ENCODE results near the gene NOSIP.

The NOSIP gene

DNA sequence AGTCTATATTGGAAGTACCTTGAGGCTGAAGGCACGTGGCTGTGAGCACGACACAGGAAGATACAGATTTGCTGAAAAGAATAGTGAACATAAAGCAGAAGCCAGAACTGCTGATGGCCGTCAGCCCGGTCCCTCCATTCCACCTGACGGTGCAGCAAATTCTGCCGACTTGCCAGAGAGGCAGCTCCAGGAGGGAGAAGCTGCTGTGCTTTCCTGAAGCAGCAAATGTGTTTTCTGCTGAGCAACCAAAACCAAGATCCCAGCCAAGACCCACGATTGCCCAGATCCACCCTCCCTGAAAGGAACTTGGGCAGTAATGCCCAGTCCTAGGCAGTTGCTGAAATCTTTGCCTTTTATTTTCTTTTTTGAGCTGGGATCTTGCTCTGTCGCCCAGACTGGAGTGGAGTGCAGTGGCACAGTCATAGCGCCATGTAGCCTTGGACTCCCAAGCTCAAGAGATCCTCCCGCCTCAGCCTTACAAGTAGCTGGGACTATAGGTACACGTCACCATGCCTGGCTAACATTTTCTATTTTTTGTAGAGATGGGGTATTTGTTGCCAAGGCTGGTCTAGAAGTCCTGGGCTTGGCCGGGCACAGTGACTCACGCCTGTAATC lies 59.5 kb downstream of the NOSIP start:
- H3K9me3 ChIP-seq (ENCODE audit: severe bottlenecking), result no peaks in the 10 kb centered on the region
- TF ChIP-seq, protein P1, sequence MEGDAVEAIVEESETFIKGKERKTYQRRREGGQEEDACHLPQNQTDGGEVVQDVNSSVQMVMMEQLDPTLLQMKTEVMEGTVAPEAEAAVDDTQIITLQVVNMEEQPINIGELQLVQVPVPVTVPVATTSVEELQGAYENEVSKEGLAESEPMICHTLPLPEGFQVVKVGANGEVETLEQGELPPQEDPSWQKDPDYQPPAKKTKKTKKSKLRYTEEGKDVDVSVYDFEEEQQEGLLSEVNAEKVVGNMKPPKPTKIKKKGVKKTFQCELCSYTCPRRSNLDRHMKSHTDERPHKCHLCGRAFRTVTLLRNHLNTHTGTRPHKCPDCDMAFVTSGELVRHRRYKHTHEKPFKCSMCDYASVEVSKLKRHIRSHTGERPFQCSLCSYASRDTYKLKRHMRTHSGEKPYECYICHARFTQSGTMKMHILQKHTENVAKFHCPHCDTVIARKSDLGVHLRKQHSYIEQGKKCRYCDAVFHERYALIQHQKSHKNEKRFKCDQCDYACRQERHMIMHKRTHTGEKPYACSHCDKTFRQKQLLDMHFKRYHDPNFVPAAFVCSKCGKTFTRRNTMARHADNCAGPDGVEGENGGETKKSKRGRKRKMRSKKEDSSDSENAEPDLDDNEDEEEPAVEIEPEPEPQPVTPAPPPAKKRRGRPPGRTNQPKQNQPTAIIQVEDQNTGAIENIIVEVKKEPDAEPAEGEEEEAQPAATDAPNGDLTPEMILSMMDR (IDR thresholded peaks at IDR 0.05; ENCODE audit: low read depth, low read length), result no peak
- no peak overlapping the region for H3K4me3 ChIP-seq (ENCODE audit: low read depth, low read length)
- no peaks in the 10 kb centered on the region; the same call in 1 of the 2 replicates for H3K36me3 ChIP-seq
- no peak overlapping the region for H3K27ac ChIP-seq
- no peaks in the 10 kb centered on the region for H3K27me3 ChIP-seq (ENCODE audit: insufficient read depth, low read depth, severe bottlenecking)
- no peak for DNase-seq

DNA sequence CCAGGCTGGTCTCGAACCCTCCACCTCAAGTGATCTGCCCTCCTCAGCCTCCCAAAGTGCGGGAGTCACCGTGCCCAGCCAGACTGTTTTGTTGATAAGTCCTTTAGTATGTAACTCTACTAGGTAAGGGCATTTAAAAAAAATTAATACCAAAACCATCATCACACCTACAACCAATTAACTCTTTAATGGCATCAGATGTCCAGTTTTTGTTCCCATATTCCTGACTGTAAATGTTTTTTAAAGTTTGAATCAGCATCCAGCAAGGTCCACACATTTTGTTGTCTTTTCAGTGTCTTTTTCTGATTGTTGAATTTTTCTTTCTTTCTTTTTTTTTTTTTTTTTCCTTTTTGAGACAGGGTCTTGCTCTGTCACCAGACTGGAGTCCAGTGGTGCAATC lies 62.3 kb downstream of the NOSIP start:
- Histone ChIP-seq H3K9me3 (ENCODE audit: severe bottlenecking) (no peaks in the 10 kb centered on the region), H3K4me3 (ENCODE audit: low read depth, low read length) (no peak overlapping the region), H3K27me3 (ENCODE audit: insufficient read depth, low read depth, severe bottlenecking) (no peaks in the 10 kb centered on the region), H3K27ac (no peak overlapping the region), H3K36me3 (no peaks in the 10 kb centered on the region)
- TF ChIP-seq, protein P1 (IDR thresholded peaks at IDR 0.05; ENCODE audit: low read depth, low read length), result no peak
- no peak for DNase-seq

DNA sequence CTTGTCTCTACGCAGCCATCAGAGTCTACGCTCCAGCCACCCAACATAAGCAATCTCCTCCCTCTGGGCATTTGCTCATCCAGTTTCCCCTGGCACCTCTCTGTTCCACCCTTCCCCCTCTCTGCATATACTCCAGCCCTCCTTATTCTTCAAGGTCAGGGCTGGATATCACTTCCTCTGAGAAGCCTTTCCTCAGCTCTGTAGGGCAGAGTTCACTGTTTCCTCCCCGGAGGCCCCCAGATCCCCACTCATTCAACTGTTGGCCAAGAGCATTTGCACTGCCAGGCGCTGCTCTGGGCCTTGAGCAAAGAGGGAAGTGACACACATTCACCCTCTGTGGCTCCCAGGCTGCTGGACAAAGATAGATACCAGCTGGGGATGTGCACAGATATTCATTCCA lies 64.6 kb downstream of the NOSIP start:
- Histone ChIP-seq H3K27ac (no peak overlapping the region), H3K36me3 (no peaks in the 10 kb centered on the region), H3K4me3 (ENCODE audit: low read depth, low read length) (no peak overlapping the region), H3K27me3 (ENCODE audit: insufficient read depth, low read depth, severe bottlenecking) (no peaks in the 10 kb centered on the region), H3K9me3 (ENCODE audit: severe bottlenecking) (no peaks in the 10 kb centered on the region)
- TF ChIP-seq, protein P1 (IDR thresholded peaks at IDR 0.05; ENCODE audit: low read depth, low read length), result no peak
- DNase-seq, result no peak

DNA sequence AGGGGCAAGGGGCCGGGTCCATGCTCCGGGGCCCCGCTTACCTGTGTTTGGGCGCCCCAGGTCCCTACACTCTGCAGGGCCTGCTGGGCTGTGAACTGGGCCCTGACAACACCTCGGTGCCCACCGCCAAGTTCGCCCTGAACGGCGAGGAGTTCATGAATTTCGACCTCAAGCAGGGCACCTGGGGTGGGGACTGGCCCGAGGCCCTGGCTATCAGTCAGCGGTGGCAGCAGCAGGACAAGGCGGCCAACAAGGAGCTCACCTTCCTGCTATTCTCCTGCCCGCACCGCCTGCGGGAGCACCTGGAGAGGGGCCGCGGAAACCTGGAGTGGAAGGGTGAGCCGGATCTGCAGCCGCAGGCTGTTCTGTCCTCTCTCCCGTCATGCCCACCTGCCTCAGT lies 66.2 kb downstream of the NOSIP start:
- no peak for DNase-seq
- Histone ChIP-seq H3K27ac (peak overlapping the region; percentile 85), H3K36me3 (no peaks in the 10 kb centered on the region), H3K27me3 (ENCODE audit: insufficient read depth, low read depth, severe bottlenecking) (no peaks in the 10 kb centered on the region), H3K4me3 (ENCODE audit: low read depth, low read length) (peak overlapping the region; percentile 82), H3K9me3 (ENCODE audit: severe bottlenecking) (no peaks in the 10 kb centered on the region)
- TF ChIP-seq, protein P1 (IDR thresholded peaks at IDR 0.05; ENCODE audit: low read depth, low read length), result no peak

DNA sequence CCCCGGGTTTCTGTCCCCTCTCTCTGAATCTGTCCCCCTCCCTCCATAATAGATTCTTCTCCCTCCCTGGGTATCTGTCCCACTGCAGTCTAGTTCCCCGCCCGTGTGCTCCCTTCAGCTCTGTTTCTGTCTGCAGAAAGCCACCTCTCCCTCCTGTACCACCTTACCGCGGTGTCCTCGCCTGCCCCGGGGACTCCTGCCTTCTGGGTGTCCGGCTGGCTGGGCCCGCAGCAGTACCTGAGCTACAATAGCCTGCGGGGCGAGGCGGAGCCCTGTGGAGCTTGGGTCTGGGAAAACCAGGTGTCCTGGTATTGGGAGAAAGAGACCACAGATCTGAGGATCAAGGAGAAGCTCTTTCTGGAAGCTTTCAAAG lies 66.6 kb downstream of the NOSIP start:
- H3K9me3 ChIP-seq (ENCODE audit: severe bottlenecking), result no peaks in the 10 kb centered on the region
- H3K4me3 ChIP-seq (ENCODE audit: low read depth, low read length), result peak overlapping the region; percentile 82
- H3K27ac ChIP-seq, result peak overlapping the region; percentile 85
- TF ChIP-seq, protein P1 (IDR thresholded peaks at IDR 0.05; ENCODE audit: low read depth, low read length), result no peak
- DNase-seq, result no peak
- H3K27me3 ChIP-seq (ENCODE audit: insufficient read depth, low read depth, severe bottlenecking), result no peaks in the 10 kb centered on the region
- no peaks in the 10 kb centered on the region for H3K36me3 ChIP-seq

Data from WERI-Rb-1 (cell line).